H1 (cell line): ENCODE measurements around the gene NR3C1. TPM values are rescaled to one million over a fixed set of nuclear protein-coding genes. Genes with fewer than 3 reads are reported as not detected.

Experiments
- CTCF ChIA-PET: fragments of 300-600 bp; sonication (Branson Sonifier 250); formaldehyde crosslinking; loops from one replicate; lab custom pipeline; 2021; ENCODE audit not compliant: partially characterized antibody; lab: Charles Lee
- POLR2A ChIA-PET: fragments of 300-600 bp; sonication (Branson Sonifier 250); formaldehyde crosslinking; loops from one replicate; lab custom pipeline; 2021; ENCODE audit warnings: inconsistent platforms; ENCODE audit not compliant: partially characterized antibody; lab: Charles Lee
- DNase-seq, 2 experiments: peaks; one replicate each; pipeline versions ENCODE4 v3.0.0 to v3.0.0-alpha.2; 2010 to 2022; ENCODE audit warnings: low spot score in 2 of 2, low read depth in 1 of 2, mixed read lengths in 1 of 2
- FAIRE-seq: peaks from 2 replicates; lab custom pipeline; 2011; peaks lifted over from hg19 to GRCh38; lab: Jason Lieb, UNC
- H2AFZ ChIP-seq: 2 replicates; pipeline ENCODE4 v1.8.1; 2012; ENCODE audit warnings: low read length, inconsistent platforms
- H2AK5ac ChIP-seq: 2 replicates; pipeline ENCODE4 v1.6.1; 2013; ENCODE audit warnings: low read depth, low read length
- H2BK120ac ChIP-seq: replicated peaks from 2 replicates; pipeline ENCODE3; 2013; ENCODE audit warnings: low read depth, low read length, inconsistent platforms
- H2BK12ac ChIP-seq: 2 replicates; pipeline ENCODE4 v1.6.1; 2013; ENCODE audit warnings: low read depth, low read length
- H2BK15ac ChIP-seq: 2 replicates; pipeline ENCODE4 v1.6.1; 2013; ENCODE audit warnings: low read length
- H2BK20ac ChIP-seq: 2 replicates; pipeline ENCODE4 v1.6.1; 2013; ENCODE audit warnings: low read length
- H2BK5ac ChIP-seq: 2 replicates; pipeline ENCODE4 v1.6.1; 2013; ENCODE audit warnings: low read depth, low read length
- H3K14ac ChIP-seq: 2 replicates; pipeline ENCODE4 v1.6.1; 2013; ENCODE audit warnings: inconsistent platforms; ENCODE audit not compliant: insufficient read length
- H3K18ac ChIP-seq: 2 replicates; pipeline ENCODE4 v1.6.1; 2013; ENCODE audit warnings: low read length; ENCODE audit errors: extremely low read depth
- H3K23ac ChIP-seq: 2 replicates; pipeline ENCODE4 v1.6.1; 2013; ENCODE audit warnings: inconsistent platforms; ENCODE audit not compliant: insufficient read length
- H3K23me2 ChIP-seq: 2 replicates; pipeline ENCODE4 v1.6.1; 2013; ENCODE audit warnings: low read depth, low read length
- H3K27ac ChIP-seq: 2 replicates; pipeline ENCODE4 v1.6.1; 2011; ENCODE audit warnings: low read depth, low read length, inconsistent platforms
- H3K27me3 ChIP-seq, 4 experiments: replicated peaks in 1 of 4; 1 replicate in 1 of 4; 2 replicates in 3 of 4; pipeline versions ENCODE4 v1.6.1 to v1.8.1; 2011 to 2013; ENCODE audit warnings: low read length in 3 of 4, mild to moderate bottlenecking in 3 of 4, inconsistent platforms in 2 of 4, mixed read lengths in 2 of 4, moderate library complexity in 1 of 4; ENCODE audit not compliant: control insufficient read depth in 3 of 4, insufficient read depth in 3 of 4; ENCODE audit errors: extremely low read depth in 1 of 4
- H3K36me3 ChIP-seq, 4 experiments: 2 replicates each; pipeline versions ENCODE4 v1.6.1 to v1.8.1; 2011 to 2013; ENCODE audit warnings: mild to moderate bottlenecking in 4 of 4, low read length in 3 of 4, moderate library complexity in 2 of 4, control low read depth in 1 of 4, inconsistent platforms in 1 of 4; ENCODE audit not compliant: insufficient read depth in 4 of 4, control insufficient read depth in 2 of 4
- H3K4ac ChIP-seq: replicated peaks from 2 replicates; pipeline ENCODE3; 2013; ENCODE audit warnings: low read length, low read depth, mixed read lengths, inconsistent platforms; ENCODE audit not compliant: insufficient read length
- H3K4me1 ChIP-seq, 4 experiments: replicated peaks in 1 of 4; 1 replicate in 1 of 4; 2 replicates in 3 of 4; pipeline versions ENCODE4 v1.6.1 to v1.8.1; 2011 to 2013; ENCODE audit warnings: low read length in 3 of 4, inconsistent platforms in 2 of 4, mixed read lengths in 1 of 4; ENCODE audit not compliant: insufficient read depth in 4 of 4, control insufficient read depth in 3 of 4
- H3K4me2 ChIP-seq, 2 experiments: 2 replicates each; pipeline versions ENCODE4 v1.6.1 to v1.8.1; 2011 to 2013; ENCODE audit warnings: low read depth in 2 of 2, low read length in 2 of 2, control low read depth in 1 of 2, inconsistent platforms in 1 of 2, mild to moderate bottlenecking in 1 of 2; ENCODE audit not compliant: insufficient read depth in 1 of 2
- H3K4me3 ChIP-seq, 4 experiments: fragments of 200-600, 300-600 bp in 1 of 4; sonication (generic), shearing (Covaris generic), sonication (Bioruptor Twin) in 1 of 4; 2 replicates each; pipeline versions ENCODE4 v1.5.1 to v1.8.1; 2011 to 2016; ENCODE audit warnings: low read length in 4 of 4, low read depth in 3 of 4, control low read depth in 2 of 4, inconsistent platforms in 2 of 4, mild to moderate bottlenecking in 2 of 4, mixed read lengths in 1 of 4, moderate library complexity in 1 of 4; ENCODE audit not compliant: insufficient read depth in 2 of 4; ENCODE audit errors: extremely low read depth in 1 of 4
- H3K56ac ChIP-seq: replicated peaks from 2 replicates; pipeline ENCODE3; 2013; ENCODE audit warnings: low read depth, mild to moderate bottlenecking, mixed read lengths, low read length, inconsistent platforms; ENCODE audit not compliant: insufficient read length
- H3K79me1 ChIP-seq: 2 replicates; pipeline ENCODE4 v1.6.1; 2013; ENCODE audit warnings: low read depth, low read length, control low read depth
- H3K79me2 ChIP-seq, 2 experiments: 2 replicates each; pipeline versions ENCODE4 v1.6.1 to v1.8.1; 2012 to 2013; ENCODE audit warnings: low read length in 2 of 2, mild to moderate bottlenecking in 2 of 2, inconsistent platforms in 1 of 2; ENCODE audit not compliant: insufficient read depth in 2 of 2, control insufficient read depth in 1 of 2
- H3K9ac ChIP-seq, 4 experiments: replicated peaks in 1 of 4; 1 replicate in 1 of 4; 2 replicates in 3 of 4; pipeline versions ENCODE4 v1.6.1 to v1.8.1; 2011 to 2013; ENCODE audit warnings: low read depth in 3 of 4, low read length in 3 of 4, control low read depth in 2 of 4, mild to moderate bottlenecking in 2 of 4, moderate library complexity in 2 of 4, inconsistent platforms in 1 of 4; ENCODE audit errors: extremely low read depth in 1 of 4
- H3K9me3 ChIP-seq, 2 experiments: 2 replicates each; pipeline versions ENCODE4 v1.6.1 to v1.8.1; 2012 to 2013; ENCODE audit warnings: mild to moderate bottlenecking in 2 of 2, moderate library complexity in 2 of 2, control low read depth in 1 of 2, inconsistent platforms in 1 of 2, low read depth in 1 of 2, low read length in 1 of 2, mixed read lengths in 1 of 2; ENCODE audit not compliant: insufficient read depth in 2 of 2
- H4K20me1 ChIP-seq, 2 experiments: replicated peaks in 1 of 2; 2 replicates each; pipeline versions ENCODE3 to v1.8.1; 2011 to 2013; ENCODE audit warnings: inconsistent platforms in 2 of 2, low read length in 2 of 2, mild to moderate bottlenecking in 1 of 2; ENCODE audit not compliant: insufficient read depth in 2 of 2, control insufficient read depth in 1 of 2
- H4K5ac ChIP-seq: 2 replicates; pipeline ENCODE4 v1.6.1; 2013; ENCODE audit warnings: low read length, low read depth, mixed read lengths, inconsistent platforms; ENCODE audit not compliant: insufficient read length
- H4K8ac ChIP-seq: 2 replicates; pipeline ENCODE4 v1.8.0; 2013; ENCODE audit warnings: mild to moderate bottlenecking, moderate library complexity, low read length, inconsistent platforms; ENCODE audit not compliant: insufficient read depth; ENCODE audit errors: extremely low read depth
- H4K91ac ChIP-seq: replicated peaks from 2 replicates; pipeline ENCODE3; 2013; ENCODE audit warnings: low read length, mixed read lengths, inconsistent platforms; ENCODE audit not compliant: insufficient read length
- ATF2 ChIP-seq: IDR thresholded peaks from 2 replicates; pipeline ENCODE4 v1.6.1; 2012; ENCODE audit warnings: low read length, inconsistent platforms
- CBX8 ChIP-seq: fragments of 300-800, 300-1000 bp; sonication (generic); IDR thresholded peaks from 2 replicates; pipeline ENCODE4 v1.7.1; 2016; ENCODE audit warnings: low read depth, low read length, borderline replicate concordance
- CEBPB ChIP-seq: IDR thresholded peaks from 2 replicates; pipeline ENCODE4 v1.6.1; 2012; ENCODE audit warnings: low read depth, low read length
- CTCF ChIP-seq, 3 experiments: IDR thresholded peaks; 1 replicate in 2 of 3; 2 replicates in 1 of 3; pipeline versions ENCODE4 v1.5.1 to v1.6.1; 2011; ENCODE audit warnings: low read length in 3 of 3, mild to moderate bottlenecking in 3 of 3, inconsistent platforms in 2 of 3, low read depth in 1 of 3, moderate library complexity in 1 of 3; ENCODE audit not compliant: insufficient read depth in 1 of 3; ENCODE audit errors: control extremely low read depth in 1 of 3
- EGR1 ChIP-seq: IDR thresholded peaks from 2 replicates; pipeline ENCODE4 v1.6.1; 2011; ENCODE audit warnings: low read depth, low read length, borderline replicate concordance
- JUND ChIP-seq: IDR thresholded peaks from 2 replicates; pipeline ENCODE4 v1.6.1; 2011; ENCODE audit warnings: mild to moderate bottlenecking, improper control_type of control experiment, low read length
- KDM1A ChIP-seq: fragments of 200-600, 300-600 bp; sonication (generic); IDR thresholded peaks from 2 replicates; pipeline ENCODE4 v1.7.1; 2016; ENCODE audit warnings: mild to moderate bottlenecking, low read length, borderline replicate concordance
- KDM4A ChIP-seq: IDR thresholded peaks from one replicate; pipeline ENCODE4 v1.7.1; 2012; ENCODE audit warnings: low read depth, mild to moderate bottlenecking, moderate library complexity, low read length, inconsistent platforms; ENCODE audit not compliant: severe bottlenecking
- PHF8 ChIP-seq: fragments of 200-600 bp; sonication (generic); conservative IDR thresholded peaks from 2 replicates; pipeline ENCODE4 v1.7.1; 2012; ENCODE audit warnings: low read depth, mild to moderate bottlenecking, inconsistent platforms, low read length, moderate library complexity
- WGBS, 2 experiments: shearing (Covaris generic) in 1 of 2; methylation state at CpG; one replicate each; pipeline versions ENCODE4 v1.1.6 to v1.1.7; 2013 to 2015; ENCODE audit warnings: low lambda C conversion rate in 2 of 2, mixed read lengths in 2 of 2, inconsistent platforms in 1 of 2, low coverage in 1 of 2, missing lambda C conversion rate in 1 of 2; ENCODE audit not compliant: insufficient replicate concordance in 2 of 2, insufficient coverage in 1 of 2, insufficient read length in 1 of 2; ENCODE audit errors: extremely low coverage in 1 of 2, missing lambda C conversion rate in 1 of 2; 5-methylcytosine and 5-hydroxymethylcytosine counted together
- polyA plus RNA-seq, 7 experiments: library from polyadenylated mRNA; depleted of rRNA in 3 of 7; stranded (reverse) in 5 of 7; unstranded in 2 of 7; fragments of >200 nt in 5 of 7; fragments of 200-250 nt in 2 of 7; gene quantifications; 1 replicate in 5 of 7; 2 replicates in 1 of 7; 4 replicates in 1 of 7; pipeline versions ENCODE4 v1.2.1 to v1.2.3, GENCODE V29; 2011 to 2013; ENCODE audit warnings: missing spikeins in 2 of 7, mixed read lengths in 2 of 7
- total RNA-seq: library from RNA; stranded (reverse); fragmentation: NEBNext Ultra II Directional; extraction: Animal tissue kit (Norgen Biotek cat#: 25700); gene quantifications from 2 replicates; pipeline ENCODE4 v1.2.1, GENCODE V29; 2021

The NR3C1 gene
- total and polyA plus RNA-seq, 2 of the 8 experiments (the other 6 are each of a cell fraction or from before 2014, with no cell fraction given): 1.7 to 5.4 TPM

- WGBS, 2 experiments: 90% methylated on average over 4 of the region's 4 CpGs; no CpG with 5 or more reads in 1 of the 2 experiments
- H4K8ac ChIP-seq: no peak overlapping the region
- no peaks in the 10 kb centered on the region for H3K9me3 ChIP-seq
- H3K56ac ChIP-seq: no peak overlapping the region
- H3K4ac ChIP-seq: no peak overlapping the region
- no peak overlapping the region for H3K27ac ChIP-seq
- H3K4me1 ChIP-seq: peaks cover 0 to 3% (median 0%) of the 10 kb centered on the region in 4 experiments; a peak in 2 of 7 replicates
- POLR2A ChIA-PET: no interaction called here
- H3K36me3 ChIP-seq: no peaks in the 10 kb centered on the region
- FAIRE-seq: no peak
- H3K27me3 ChIP-seq: no peaks in the 10 kb centered on the region
- H2AFZ ChIP-seq: no peak overlapping the region
- H2BK120ac ChIP-seq: no peak overlapping the region
- no peak overlapping the region for H2BK5ac ChIP-seq
- H3K4me2 ChIP-seq: no peak overlapping the region
- H4K5ac ChIP-seq: no peak overlapping the region
- CTCF ChIA-PET: interaction anchor here (1.2 kb wide), 1 partner anchor 32 kb away, joined by 3 read pairs; no protein-coding TSS in a partner anchor
- no peak overlapping the region for H3K14ac ChIP-seq
- H2BK12ac ChIP-seq: no peak overlapping the region
- H2BK15ac ChIP-seq: no peak overlapping the region
- DNase-seq: no peak
- no peak overlapping the region for H2AK5ac ChIP-seq
- H2BK20ac ChIP-seq: no peak overlapping the region
- no peaks in the 10 kb centered on the region for H3K79me1 ChIP-seq
- no peaks in the 10 kb centered on the region for H3K23me2 ChIP-seq
- H3K79me2 ChIP-seq: no peaks in the 10 kb centered on the region
- H3K9ac ChIP-seq: no peak overlapping the region
- H3K23ac ChIP-seq: no peak overlapping the region
- H3K4me3 ChIP-seq: no peak overlapping the region
- no peak overlapping the region for H4K91ac ChIP-seq
- H3K18ac ChIP-seq: no peak overlapping the region
- H4K20me1 ChIP-seq: no peaks in the 10 kb centered on the region
- TF ChIP-seq CBX8 (no peak), PHF8 (no peak), EGR1 (no peak), CEBPB (no peak), ATF2 (no peak), KDM4A (no peak), CTCF (IDR thresholded peaks at IDR 0.05; ENCODE audit: control extremely low read depth in 1 of 3, insufficient read depth in 1 of 3, low read depth in 1 of 3, low read length in 3 of 3) (no peak), JUND (no peak), KDM1A (no peak)
These were observed 31.2 kb downstream of the NR3C1 start for GRCh38 chr5:143372187-143372829.
